GM12872 (cell line): ENCODE data around the gene CAMTA2.
A peak's percentile ranks its signal among the peaks of the same experiment; 100 is the strongest.

Experiments
- TF ChIP-seq, protein P1 (sequence below): IDR thresholded peaks from 3 replicates; pipeline ENCODE4 v1.5.1; 2011; ENCODE audit warnings: low read depth, mild to moderate bottlenecking, low read length, moderate library complexity; ENCODE audit not compliant: insufficient read depth

CAMTA2 gene

DNA sequence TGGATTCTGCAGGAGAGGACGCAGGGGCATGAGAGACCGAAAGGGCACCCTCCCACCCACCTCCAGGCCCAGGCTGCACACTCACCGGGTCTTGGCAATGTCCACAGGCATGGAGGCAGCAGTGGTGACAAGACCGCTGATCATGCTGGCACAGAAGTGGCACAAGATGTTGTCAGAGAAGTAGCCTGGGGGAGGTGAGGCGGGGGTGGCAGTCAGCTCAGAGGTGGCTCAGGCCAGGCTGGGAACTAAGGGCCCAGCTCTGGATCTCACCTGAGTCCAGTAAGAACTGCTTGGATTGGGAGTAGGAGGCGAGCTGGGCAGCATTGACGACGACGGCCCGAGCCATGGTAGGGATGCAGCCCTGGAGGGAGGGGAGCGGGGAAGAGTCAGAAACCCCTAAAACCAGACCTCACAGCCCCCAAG is 49.4 kb downstream of the CAMTA2 start:
- TF ChIP-seq, protein P1, sequence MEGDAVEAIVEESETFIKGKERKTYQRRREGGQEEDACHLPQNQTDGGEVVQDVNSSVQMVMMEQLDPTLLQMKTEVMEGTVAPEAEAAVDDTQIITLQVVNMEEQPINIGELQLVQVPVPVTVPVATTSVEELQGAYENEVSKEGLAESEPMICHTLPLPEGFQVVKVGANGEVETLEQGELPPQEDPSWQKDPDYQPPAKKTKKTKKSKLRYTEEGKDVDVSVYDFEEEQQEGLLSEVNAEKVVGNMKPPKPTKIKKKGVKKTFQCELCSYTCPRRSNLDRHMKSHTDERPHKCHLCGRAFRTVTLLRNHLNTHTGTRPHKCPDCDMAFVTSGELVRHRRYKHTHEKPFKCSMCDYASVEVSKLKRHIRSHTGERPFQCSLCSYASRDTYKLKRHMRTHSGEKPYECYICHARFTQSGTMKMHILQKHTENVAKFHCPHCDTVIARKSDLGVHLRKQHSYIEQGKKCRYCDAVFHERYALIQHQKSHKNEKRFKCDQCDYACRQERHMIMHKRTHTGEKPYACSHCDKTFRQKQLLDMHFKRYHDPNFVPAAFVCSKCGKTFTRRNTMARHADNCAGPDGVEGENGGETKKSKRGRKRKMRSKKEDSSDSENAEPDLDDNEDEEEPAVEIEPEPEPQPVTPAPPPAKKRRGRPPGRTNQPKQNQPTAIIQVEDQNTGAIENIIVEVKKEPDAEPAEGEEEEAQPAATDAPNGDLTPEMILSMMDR = no peak

DNA sequence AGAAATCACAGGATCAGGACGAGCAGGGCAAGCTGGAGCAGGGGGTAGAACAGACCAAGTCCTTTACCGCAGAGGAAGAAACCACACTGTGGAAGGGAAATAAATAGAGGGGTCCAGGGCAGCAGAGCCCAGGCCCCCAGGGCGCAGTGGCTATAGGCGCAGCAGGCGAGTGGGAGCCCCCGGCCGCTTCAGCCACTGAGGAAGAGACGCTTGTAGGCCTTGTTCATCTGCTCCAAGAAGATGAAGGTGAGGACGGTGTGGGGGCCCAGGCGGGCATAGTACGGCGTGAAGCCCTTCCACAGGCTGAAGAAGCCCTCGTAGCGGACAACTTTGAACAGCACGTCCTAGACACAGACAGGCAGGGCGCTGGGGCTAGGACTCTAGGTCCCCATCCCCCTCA is 49.9 kb downstream of the CAMTA2 start:
- TF ChIP-seq, protein P1 = no peak

DNA sequence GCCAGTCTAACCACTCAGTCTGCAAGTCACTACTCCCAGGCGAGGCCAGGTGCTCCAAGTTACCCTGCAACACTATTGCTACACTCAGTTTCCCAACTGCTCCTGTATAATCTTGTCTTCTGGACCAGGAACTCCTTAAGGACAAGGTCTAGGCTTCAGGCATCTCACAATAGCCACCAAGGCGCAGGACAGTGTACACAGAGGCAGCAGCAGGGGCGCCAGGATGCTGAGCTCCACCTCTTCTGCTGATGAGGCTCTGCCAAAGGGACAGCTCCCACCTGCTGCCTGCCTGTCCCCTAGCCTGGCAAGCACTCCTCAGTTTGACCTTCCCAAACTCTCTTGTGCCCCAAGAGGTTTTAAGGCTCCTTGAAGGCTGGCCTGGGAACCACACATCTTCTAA is 51.0 kb downstream of the CAMTA2 start:
- TF ChIP-seq, protein P1 = no peak

DNA sequence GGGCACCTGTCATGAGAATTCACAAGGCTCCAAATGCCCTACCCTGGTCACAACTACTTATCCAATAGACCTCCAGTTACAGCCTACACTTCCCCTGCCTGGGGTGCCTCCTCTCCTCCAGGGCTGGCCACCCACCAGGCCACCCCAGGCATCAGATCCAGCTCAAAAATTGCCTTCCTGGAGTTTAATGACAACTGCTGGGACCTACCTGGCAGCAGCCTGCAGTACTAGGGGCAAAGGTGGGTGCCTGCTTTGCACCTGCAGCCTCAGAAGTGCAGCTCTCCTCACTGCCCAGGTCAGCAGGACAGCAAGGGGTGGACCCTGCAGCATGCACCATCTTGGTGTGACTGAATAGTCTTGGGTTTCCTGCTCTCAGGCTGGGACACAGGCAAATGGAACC is 51.8 kb downstream of the CAMTA2 start:
- TF ChIP-seq, protein P1 = no peak

DNA sequence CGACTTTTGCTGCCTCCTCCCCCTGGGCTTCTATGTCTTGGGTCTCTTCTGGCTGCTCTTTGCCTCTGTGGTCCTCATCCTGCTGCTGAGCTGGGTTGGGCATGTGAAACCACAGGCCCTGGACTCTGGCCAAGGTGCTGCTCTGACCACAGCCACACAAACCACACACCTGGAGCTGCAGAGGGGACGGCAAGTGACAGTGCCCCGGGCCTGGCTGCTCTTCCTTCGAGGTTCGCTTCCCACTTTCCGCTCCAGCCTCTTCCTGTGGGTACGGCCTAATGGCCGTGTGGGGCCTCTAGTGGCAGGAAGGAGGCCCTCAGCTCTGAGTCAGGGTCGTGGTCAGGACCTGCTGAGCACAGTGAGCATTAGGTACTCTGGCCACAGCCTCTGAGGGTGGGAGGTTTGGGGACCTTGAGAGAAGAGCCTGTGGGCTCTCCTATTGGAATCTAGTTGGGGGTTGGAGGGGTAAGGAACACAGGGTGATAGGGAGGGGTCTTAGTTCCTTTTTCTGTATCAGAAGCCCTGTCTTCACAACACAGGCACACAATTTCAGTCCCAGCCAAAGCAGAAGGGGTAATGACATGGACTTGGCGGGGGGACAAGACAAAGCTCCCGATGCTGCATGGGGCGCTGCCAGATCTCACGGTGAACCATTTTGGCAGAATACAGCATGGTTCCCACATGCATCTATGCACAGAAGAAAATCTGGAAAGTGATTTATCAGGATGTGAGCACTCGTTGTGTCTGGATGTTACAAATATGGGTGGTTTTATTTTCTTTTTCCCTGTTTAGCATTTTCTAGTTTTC is 53.1 kb downstream of the CAMTA2 start:
- TF ChIP-seq, protein P1 = peak; percentile 30; the same call in 1 of the 3 replicates

DNA sequence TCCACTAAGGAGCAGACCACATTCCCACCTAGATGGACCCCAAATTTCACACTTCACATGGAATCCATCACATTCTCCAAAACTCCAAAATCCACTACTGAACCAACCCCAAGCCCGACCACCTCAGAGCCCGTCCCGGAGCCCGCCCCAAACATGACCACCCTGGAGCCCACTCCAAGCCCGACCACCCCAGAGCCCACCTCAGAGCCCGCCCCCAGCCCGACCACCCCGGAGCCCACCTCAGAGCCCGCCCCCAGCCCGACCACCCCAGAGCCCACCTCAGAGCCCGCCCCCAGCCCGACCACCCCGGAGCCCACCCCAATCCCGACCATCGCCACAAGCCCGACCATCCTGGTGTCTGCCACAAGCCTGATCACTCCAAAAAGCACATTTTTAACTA is 53.8 kb downstream of the CAMTA2 start:
- TF ChIP-seq, protein P1 = no peak

DNA sequence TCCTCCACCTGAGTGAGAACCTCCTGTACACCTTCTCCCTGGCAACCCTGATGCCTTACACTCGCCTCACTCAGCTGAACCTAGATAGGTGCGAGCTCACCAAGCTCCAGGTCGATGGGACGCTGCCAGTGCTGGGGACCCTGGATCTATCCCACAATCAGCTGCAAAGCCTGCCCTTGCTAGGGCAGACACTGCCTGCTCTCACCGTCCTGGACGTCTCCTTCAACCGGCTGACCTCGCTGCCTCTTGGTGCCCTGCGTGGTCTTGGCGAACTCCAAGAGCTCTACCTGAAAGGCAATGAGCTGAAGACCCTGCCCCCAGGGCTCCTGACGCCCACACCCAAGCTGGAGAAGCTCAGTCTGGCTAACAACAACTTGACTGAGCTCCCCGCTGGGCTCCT is 54.7 kb downstream of the CAMTA2 start:
- TF ChIP-seq, protein P1 = no peak
